Measurements from ENCODE around the gene LCE1B.

Gene LCE1B

GRCh38 chr1:152824964-152825363, 13.2 kb downstream of the LCE1B start:
- Mint-ChIP-seq H3K4me3 (no peak overlapping the region), H3K9me3 (no peaks in the 10 kb centered on the region), H3K27me3 (peaks cover 19% of the 10 kb centered on the region), H3K36me3 (ENCODE audit: low read depth) (no peaks in the 10 kb centered on the region), H3K27ac (no peak overlapping the region), H3K4me1 (no peaks in the 10 kb centered on the region)
- no peak for ATAC-seq
- no peak for DNase-seq

GRCh38 chr1:152827173-152827572, 15.4 kb downstream of the LCE1B start, which contains the start of gene LCE1A:
Gene LCE1A (plus strand): TSS chr1:152827473. CDS start chr1:152827473, 0 bp downstream.
- H3K27me3 Mint-ChIP-seq, result peaks cover 21% of the 10 kb centered on the region
- no peaks in the 10 kb centered on the region for H3K9me3 Mint-ChIP-seq
- no peak within 1 kb of the TSS for H3K27ac Mint-ChIP-seq
- DNase-seq, result no peak
- H3K4me1 Mint-ChIP-seq, result no peaks in the 10 kb centered on the region
- no peak within 1 kb of the TSS for H3K4me3 Mint-ChIP-seq
- no peak for ATAC-seq
- no peaks in the 10 kb centered on the region for H3K36me3 Mint-ChIP-seq (ENCODE audit: low read depth)

- Mint-ChIP-seq H3K27ac (no peak overlapping the region), H3K4me3 (no peak overlapping the region), H3K4me1 (no peaks in the 10 kb centered on the region), H3K9me3 (no peaks in the 10 kb centered on the region), H3K27me3 (peaks cover 5% of the 10 kb centered on the region), H3K36me3 (ENCODE audit: low read depth) (no peaks in the 10 kb centered on the region)
- no peak for DNase-seq
- ATAC-seq, result no peak
Observed at GRCh38 chr1:152836870-152837269, 25.1 kb downstream of the LCE1B start.

- Mint-ChIP-seq H3K4me1 (no peaks in the 10 kb centered on the region), H3K27ac (no peak within 1 kb of the TSS), H3K36me3 (ENCODE audit: low read depth) (no peaks in the 10 kb centered on the region), H3K9me3 (no peaks in the 10 kb centered on the region), H3K27me3 (peaks cover 5% of the 10 kb centered on the region), H3K4me3 (no peak within 1 kb of the TSS)
- DNase-seq (no peak), ATAC-seq (no peak)
Observed at GRCh38 chr1:152842556-152842955, 30.8 kb downstream of the LCE1B start, which contains the start of gene LCE6A. Gene LCE6A (plus strand): TSS chr1:152842856. CDS start chr1:152843521, 665 bp downstream.

GRCh38 chr1:152855661-152856060, 43.9 kb downstream of the LCE1B start:
- Mint-ChIP-seq H3K27ac (no peak overlapping the region), H3K9me3 (no peaks in the 10 kb centered on the region)

GRCh38 chr1:152858062-152858461, 46.3 kb downstream of the LCE1B start:
- Mint-ChIP-seq H3K36me3 (ENCODE audit: low read depth) (no peaks in the 10 kb centered on the region), H3K27me3 (peaks cover 11% of the 10 kb centered on the region), H3K9me3 (no peaks in the 10 kb centered on the region), H3K4me1 (no peaks in the 10 kb centered on the region), H3K4me3 (no peak overlapping the region), H3K27ac (no peak overlapping the region)
- ATAC-seq (no peak), DNase-seq (no peak)

More at GRCh38 chr1:152855661-152856060, 43.9 kb downstream of the LCE1B start:
- H3K36me3 Mint-ChIP-seq (ENCODE audit: low read depth), result no peaks in the 10 kb centered on the region
- H3K4me1 Mint-ChIP-seq, result no peaks in the 10 kb centered on the region
- ATAC-seq (no peak), DNase-seq (no peak)
- peaks cover 8% of the 10 kb centered on the region for H3K27me3 Mint-ChIP-seq
- H3K4me3 Mint-ChIP-seq, result no peak overlapping the region

GRCh38 chr1:152859696-152860095, 47.9 kb downstream of the LCE1B start, which contains the start of gene LCE7A:
Gene LCE7A (plus strand): TSS chr1:152859996. CDS start chr1:152860698, 702 bp downstream.
- DNase-seq (no peak), ATAC-seq (no peak)
- no peak within 1 kb of the TSS for H3K4me3 Mint-ChIP-seq
- H3K36me3 Mint-ChIP-seq (ENCODE audit: low read depth), result no peaks in the 10 kb centered on the region
- no peak within 1 kb of the TSS for H3K27ac Mint-ChIP-seq
- H3K4me1 Mint-ChIP-seq, result no peaks in the 10 kb centered on the region
- peaks cover 11% of the 10 kb centered on the region for H3K27me3 Mint-ChIP-seq
- no peaks in the 10 kb centered on the region for H3K9me3 Mint-ChIP-seq

- no peak for ATAC-seq
- H3K4me3 Mint-ChIP-seq, result no peak overlapping the region
Observed at GRCh38 chr1:152860129-152860528, 48.4 kb downstream of the LCE1B start.

GRCh38 chr1:152861374-152861773, 49.6 kb downstream of the LCE1B start:
- peaks cover 11% of the 10 kb centered on the region for H3K27me3 Mint-ChIP-seq
- H3K4me1 Mint-ChIP-seq, result no peaks in the 10 kb centered on the region
- DNase-seq (no peak), ATAC-seq (no peak)
- H3K9me3 Mint-ChIP-seq, result no peaks in the 10 kb centered on the region
- H3K4me3 Mint-ChIP-seq, result no peak overlapping the region
- H3K36me3 Mint-ChIP-seq (ENCODE audit: low read depth), result no peaks in the 10 kb centered on the region
- no peak overlapping the region for H3K27ac Mint-ChIP-seq

More at GRCh38 chr1:152860129-152860528, 48.4 kb downstream of the LCE1B start:
- no peak overlapping the region for H3K27ac Mint-ChIP-seq
- peaks cover 11% of the 10 kb centered on the region for H3K27me3 Mint-ChIP-seq
- H3K9me3 Mint-ChIP-seq, result no peaks in the 10 kb centered on the region
- DNase-seq, result no peak
- H3K4me1 Mint-ChIP-seq, result no peaks in the 10 kb centered on the region
- no peaks in the 10 kb centered on the region for H3K36me3 Mint-ChIP-seq (ENCODE audit: low read depth)

Data from activated naive CD8-positive, alpha-beta T cell treated with anti-CD3 and anti-CD28 coated beads, Interleukin-2, amount 50 U/mL, for 24 hours (primary cell).